Left ventricle myocardium superior (tissue), 1 donor: ENCODE data around the gene LCE2D. TPM values are rescaled to one million over a fixed set of nuclear protein-coding genes. Genes with fewer than 3 reads are reported as not detected.
"Not testable (repeated sequence)": the region's sequence is repeated elsewhere in the genome, so short reads cannot be mapped to it uniquely, and the experiment has no call there.

Experiments
- ATAC-seq: fragments of 200-7000 bp; cut with Tn5 transposase; one replicate; pipeline ENCODE4 v1.9.1; 2020; ENCODE audit warnings: mild to moderate bottlenecking, moderate library complexity
- DNase-seq: peaks from one replicate; pipeline ENCODE4 v3.0.0-alpha.2; 2020
- intact Hi-C: fragments of 100-400 bp; cut with micrococcal nuclease; formaldehyde crosslinking; loops from one replicate; pipeline ENCODE4 v1.11.0; 2022
- total RNA-seq: library from RNA; stranded (reverse); fragmentation: NEBNext Ultra II Directional; extraction: Animal tissue kit (Norgen Biotek cat#: 25700); gene quantifications from one replicate; pipeline ENCODE4 v1.2.1, GENCODE V29; 2021
- donor health status: DM: no; HTN: yes; CAD: no; lungs with severe emphysema.

Gene LCE2D
- total RNA-seq, 1 donor from 2014 or later = not detected

DNA sequence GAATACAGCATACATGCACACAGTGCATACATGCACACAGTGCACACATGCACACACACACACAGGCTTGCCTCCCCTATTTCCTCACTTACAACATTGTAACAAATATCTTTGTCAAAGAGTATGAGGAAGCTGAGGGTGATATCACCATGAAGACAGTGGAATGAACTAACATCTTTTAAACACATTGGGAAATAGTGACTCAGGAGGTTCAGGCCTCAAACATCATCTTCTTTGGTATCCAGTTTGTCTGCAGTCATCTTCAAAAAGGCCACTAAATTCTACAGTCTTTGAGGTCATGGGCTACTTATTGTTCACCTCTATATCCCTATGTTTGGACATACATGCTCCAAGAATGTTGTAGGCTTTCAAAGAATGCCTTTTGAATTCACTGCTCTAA, 20.7 kb downstream of the LCE2D start:
- ATAC-seq (no peak), DNase-seq (no peak)
- intact Hi-C loops = no loop called here

- intact Hi-C loops, DNase-seq, ATAC-seq: not testable (repeated sequence)
These were observed 22.6 kb downstream of the LCE2D start, which contains the start of gene LCE2B for GRCh38 chr1:152685823-152686222. LCE2B (plus strand) TSS chr1:152686123; CDS start chr1:152686844, 721 bp downstream.

DNA sequence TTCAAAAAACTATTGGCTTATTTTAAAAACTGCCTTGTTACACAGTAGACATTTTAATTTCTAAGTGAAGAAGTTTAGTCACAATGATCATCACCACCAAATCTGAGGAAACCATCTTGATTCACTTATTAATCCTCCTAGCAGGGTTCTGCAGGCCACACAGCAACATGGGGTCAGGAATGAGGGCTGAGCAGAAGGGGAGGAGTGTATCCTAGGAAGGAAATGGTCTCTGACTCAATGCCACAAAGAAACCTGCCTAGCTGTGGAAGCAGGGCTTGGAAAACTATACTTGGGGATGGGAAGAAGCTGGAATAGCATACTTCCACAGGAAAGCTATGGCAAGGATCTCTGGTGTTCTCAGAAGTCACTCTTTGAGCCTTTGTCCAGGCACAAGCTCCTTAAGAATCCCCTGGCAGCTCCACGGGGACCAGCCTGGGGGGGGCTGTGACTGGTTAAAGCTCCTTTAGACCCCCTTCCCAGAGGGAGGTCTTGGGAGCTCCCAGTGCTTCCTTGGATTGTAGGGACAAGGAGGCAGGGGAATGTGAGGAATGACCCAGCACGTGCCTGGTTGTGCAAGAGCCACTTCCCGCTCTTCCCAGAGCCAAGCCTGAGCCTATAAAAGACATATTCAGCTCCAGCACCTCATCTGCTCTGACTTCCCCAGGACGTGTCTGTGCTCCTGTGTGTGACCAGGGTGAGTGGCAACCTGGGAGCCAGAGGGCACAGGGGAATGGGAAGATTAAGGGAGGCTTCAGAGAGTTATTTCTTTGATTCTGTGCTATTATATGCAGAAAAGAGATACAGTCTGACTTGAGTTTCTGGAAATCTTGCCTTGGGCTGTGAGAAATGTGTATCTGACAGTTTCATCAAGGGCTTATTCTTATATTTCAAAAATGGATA, 34.8 kb downstream of the LCE2D start, which contains the start of gene LCE2A:
Gene LCE2A (plus strand): TSS at position 645 of the 900 bp plus-strand sequence. CDS start 557 bp downstream, outside the sequence.
- DNase-seq (no peak), ATAC-seq (no peak)
- intact Hi-C loops = no loop called here

DNA sequence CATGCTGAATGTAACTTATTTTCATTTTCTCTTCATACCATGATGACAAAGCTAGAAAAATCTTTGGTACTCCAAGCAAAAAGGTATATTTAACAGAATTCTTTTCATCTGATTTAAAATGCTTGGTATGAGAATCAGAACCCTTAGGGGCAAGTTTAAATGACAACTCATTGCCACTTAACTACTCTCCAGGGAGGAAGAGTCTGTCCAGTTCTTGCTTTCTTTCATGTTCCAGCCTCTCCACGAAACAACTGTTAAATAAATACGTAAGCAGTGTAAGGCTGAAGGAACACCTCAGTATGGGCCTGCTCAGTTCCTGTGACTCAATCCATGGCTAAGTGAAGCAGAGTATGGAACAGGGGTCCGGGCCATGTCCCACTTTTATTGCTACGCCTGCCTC, 36.6 kb downstream of the LCE2D start:
- intact Hi-C loops = no loop called here
- DNase-seq (no peak), ATAC-seq (no peak)

DNA sequence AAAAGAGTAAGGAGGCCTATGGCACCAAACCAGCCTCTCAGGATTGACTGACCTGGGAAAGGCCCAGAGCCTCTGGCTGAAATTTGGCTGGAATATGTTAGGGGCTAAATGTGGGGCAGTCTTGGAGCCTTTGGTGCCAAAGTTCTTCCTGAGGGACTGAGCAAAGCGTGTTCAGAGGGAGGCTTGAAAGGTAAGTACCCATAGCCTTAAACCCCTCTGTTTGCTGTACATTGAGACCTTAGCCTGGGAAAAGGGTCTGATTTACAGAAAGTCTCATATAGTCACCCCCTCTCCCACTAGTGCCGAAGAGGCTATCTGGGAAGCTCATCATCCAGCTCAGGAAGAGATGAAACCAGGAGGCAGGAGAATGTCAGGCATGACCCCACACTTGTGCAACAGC, 44.7 kb downstream of the LCE2D start, which contains the start of gene LCE4A:
Gene LCE4A (plus strand): TSS at position 301 of the 400 bp plus-strand sequence. CDS start 916 bp downstream, outside the sequence.
- intact Hi-C loops = no loop called here

More for the DNA sequence above, 44.7 kb downstream of the LCE2D start, which contains the start of gene LCE4A:
- ATAC-seq (no peak), DNase-seq (no peak)

Other genes with a start within 250 kb of the LCE2D start
- not detected for gene CRNN, start 249.1 kb upstream of the LCE2D start, total RNA-seq
- not detected for gene LCE5A, start 152.6 kb upstream of the LCE2D start, total RNA-seq
- gene CRCT1, start 148.9 kb upstream of the LCE2D start, total RNA-seq = not detected
- not detected for gene LCE3E, start 96.6 kb upstream of the LCE2D start, total RNA-seq
- not detected for gene LCE3D, start 82.9 kb upstream of the LCE2D start, total RNA-seq
- not detected for gene LCE3C, start 63.1 kb upstream of the LCE2D start, total RNA-seq
- not detected for gene LCE3B, start 49.6 kb upstream of the LCE2D start, total RNA-seq
- not detected for gene LCE3A, start 40.3 kb upstream of the LCE2D start, total RNA-seq
- gene LCE2C, start 11.9 kb downstream of the LCE2D start, total RNA-seq = not detected
- gene LCE2B, start 22.7 kb downstream of the LCE2D start, total RNA-seq = not detected
- not detected for gene LCE2A, start 35.0 kb downstream of the LCE2D start, total RNA-seq
- not detected for gene LCE4A, start 44.8 kb downstream of the LCE2D start, total RNA-seq
- not detected for gene KPRP, start 94.6 kb downstream of the LCE2D start, total RNA-seq
- gene LCE1F, start 111.8 kb downstream of the LCE2D start, total RNA-seq = not detected
- gene LCE1E, start 122.9 kb downstream of the LCE2D start, total RNA-seq = not detected
- not detected for gene LCE1D, start 133.3 kb downstream of the LCE2D start, total RNA-seq
- gene LCE1C, start 143.3 kb downstream of the LCE2D start, total RNA-seq = not detected
- not detected for gene LCE1B, start 148.6 kb downstream of the LCE2D start, total RNA-seq
- not detected for gene LCE1A, start 164.1 kb downstream of the LCE2D start, total RNA-seq
- gene LCE6A, start 179.5 kb downstream of the LCE2D start, total RNA-seq = not detected
- gene LCE7A, start 196.6 kb downstream of the LCE2D start, total RNA-seq = not detected
- gene SMCP, start 214.9 kb downstream of the LCE2D start, total RNA-seq = not detected
- not detected for gene IVL, start 245.2 kb downstream of the LCE2D start, total RNA-seq